C4-2B (cell line): Measurements from ENCODE around the gene ZNF691.

ENCODE experiments used
- ZFX ChIP-seq: fragments of 450-650 bp; IDR thresholded peaks from 2 replicates; pipeline ENCODE4 v1.6.1; 2017
- TF ChIP-seq, protein P1 (sequence below): fragments of 450-650 bp; conservative IDR thresholded peaks from 2 replicates; pipeline ENCODE4 v1.5.1; 2017; ENCODE audit warnings: mild to moderate bottlenecking

DNA sequence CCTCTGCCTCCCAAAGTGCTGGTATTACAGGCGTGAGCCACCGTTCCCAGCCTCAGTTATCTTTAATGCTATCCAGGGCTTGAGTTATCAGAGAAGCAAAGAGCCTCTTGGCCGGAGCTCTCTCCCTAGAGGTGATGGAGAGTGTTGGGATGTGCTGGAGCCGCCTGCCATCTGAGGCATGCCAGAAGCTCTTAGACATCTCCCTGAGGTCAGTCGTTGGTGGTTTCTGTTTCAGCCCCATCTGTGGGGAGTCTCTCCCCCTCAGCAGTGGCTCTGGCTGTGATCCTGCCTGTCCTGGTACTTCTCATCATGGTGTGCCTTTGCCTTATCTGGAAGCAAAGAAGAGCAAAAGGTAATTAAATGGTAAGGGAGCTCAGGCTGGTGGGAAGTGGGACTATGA lies 11.6 kb upstream of the ZNF691 start:
- TF ChIP-seq, protein P1, sequence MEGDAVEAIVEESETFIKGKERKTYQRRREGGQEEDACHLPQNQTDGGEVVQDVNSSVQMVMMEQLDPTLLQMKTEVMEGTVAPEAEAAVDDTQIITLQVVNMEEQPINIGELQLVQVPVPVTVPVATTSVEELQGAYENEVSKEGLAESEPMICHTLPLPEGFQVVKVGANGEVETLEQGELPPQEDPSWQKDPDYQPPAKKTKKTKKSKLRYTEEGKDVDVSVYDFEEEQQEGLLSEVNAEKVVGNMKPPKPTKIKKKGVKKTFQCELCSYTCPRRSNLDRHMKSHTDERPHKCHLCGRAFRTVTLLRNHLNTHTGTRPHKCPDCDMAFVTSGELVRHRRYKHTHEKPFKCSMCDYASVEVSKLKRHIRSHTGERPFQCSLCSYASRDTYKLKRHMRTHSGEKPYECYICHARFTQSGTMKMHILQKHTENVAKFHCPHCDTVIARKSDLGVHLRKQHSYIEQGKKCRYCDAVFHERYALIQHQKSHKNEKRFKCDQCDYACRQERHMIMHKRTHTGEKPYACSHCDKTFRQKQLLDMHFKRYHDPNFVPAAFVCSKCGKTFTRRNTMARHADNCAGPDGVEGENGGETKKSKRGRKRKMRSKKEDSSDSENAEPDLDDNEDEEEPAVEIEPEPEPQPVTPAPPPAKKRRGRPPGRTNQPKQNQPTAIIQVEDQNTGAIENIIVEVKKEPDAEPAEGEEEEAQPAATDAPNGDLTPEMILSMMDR, result no peak
- no peak for TF ChIP-seq ZFX
